NCI-H748 treated with DMSO at 0.1 percent for 48 hours (cell line): Measurements from ENCODE around the gene ADSS1.
"Not testable (repeated sequence)": the region's sequence is repeated elsewhere in the genome, so short reads cannot be mapped to it uniquely, and the experiment has no call there.

Source experiments
- DNase-seq: peaks from one replicate; lab custom pipeline; 2025; lab: John Stamatoyannopoulos, UW

ADSS1 gene

DNA sequence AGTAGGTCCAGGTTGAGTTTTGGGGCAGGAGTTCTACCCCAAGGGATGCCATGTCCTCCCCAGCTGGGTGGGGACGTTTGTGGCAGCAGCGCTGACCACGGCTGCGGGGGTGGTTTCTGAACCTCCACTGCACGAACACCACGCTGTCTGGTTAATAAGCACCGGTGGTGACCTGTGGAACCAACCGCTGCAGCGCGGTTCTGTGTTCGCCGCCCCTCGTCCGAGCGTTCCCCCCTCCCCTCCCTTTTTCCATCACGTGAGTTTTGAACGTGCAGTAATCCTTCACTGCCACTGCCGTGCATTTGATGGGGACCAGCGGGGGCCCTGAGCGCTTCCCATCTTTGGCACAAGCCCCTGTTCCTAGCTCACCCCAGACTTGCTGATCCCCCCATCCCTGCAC lies 6.4 kb upstream of the ADSS1 start:
- no peak for DNase-seq

DNA sequence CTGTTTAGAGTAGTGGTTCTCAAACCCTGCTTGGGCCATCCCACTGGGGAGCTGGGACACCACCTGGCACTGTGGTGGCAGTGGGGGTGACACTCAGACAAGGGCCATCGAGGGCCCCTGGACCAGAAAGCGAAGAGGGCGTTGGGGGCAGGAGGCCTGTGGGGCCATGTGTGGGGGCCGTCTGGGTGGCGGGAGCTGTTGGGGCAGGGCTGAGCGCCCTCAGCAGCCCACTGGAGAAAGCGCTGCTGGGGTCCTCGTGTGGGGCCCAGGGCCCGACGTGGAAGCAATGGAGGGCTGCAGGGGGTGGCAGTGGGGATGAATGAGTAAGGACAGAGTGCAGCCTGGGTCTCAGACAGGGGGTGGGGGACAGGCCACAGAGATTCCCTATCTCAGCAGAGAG lies 5.9 kb upstream of the ADSS1 start:
- no peak for DNase-seq

DNA sequence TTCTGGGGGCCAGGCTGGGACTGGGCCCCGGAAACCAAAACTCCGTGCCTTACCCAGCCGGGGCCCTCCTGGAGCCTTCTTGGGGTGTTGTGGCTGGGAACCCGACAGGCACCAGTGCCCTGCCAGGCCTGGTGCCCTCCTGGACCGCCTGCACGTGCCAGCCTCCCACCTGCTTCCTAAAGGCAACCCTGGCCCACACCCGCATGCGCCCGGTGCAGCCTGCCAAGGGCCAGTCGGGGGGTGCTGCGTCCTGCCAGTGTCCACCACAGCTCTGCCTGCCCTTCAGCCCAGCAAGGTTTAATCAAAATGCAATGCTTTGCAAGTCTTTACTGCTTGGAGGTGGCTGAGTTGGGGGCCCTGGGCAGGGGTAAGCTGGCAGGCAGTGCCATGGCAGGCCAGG lies 5.2 kb upstream of the ADSS1 start:
- DNase-seq: no peak

DNA sequence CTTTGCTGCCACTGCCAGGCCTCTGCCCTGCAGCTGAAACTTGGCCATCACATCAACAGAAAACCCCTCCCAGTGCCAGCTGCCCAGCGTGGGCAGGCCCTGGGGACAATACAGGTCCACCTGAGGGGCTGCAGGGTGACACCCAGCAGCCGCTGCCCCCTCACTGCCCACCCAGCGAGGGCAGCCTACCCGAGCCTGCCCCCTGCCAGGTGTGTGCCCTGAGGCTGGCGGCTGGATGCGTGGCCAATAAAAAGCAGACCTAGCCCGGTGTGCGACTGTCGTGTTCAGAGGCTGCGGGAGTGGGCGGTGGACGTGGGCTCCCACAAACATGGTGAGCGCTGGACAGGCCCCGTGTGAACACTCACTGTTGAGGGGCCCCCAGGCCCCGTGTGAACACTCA lies 4.7 kb upstream of the ADSS1 start:
- DNase-seq: no peak

GRCh38 chr14:104721505-104722431 lies 2.3 kb upstream of the ADSS1 start:
- no peak for DNase-seq

GRCh38 chr14:104722938-104723650 lies 935 bp upstream of the ADSS1 start:
- DNase-seq: no peak

- DNase-seq: peak; percentile 49
These were observed 465 bp downstream of the ADSS1 start for GRCh38 chr14:104724407-104724980.

DNA sequence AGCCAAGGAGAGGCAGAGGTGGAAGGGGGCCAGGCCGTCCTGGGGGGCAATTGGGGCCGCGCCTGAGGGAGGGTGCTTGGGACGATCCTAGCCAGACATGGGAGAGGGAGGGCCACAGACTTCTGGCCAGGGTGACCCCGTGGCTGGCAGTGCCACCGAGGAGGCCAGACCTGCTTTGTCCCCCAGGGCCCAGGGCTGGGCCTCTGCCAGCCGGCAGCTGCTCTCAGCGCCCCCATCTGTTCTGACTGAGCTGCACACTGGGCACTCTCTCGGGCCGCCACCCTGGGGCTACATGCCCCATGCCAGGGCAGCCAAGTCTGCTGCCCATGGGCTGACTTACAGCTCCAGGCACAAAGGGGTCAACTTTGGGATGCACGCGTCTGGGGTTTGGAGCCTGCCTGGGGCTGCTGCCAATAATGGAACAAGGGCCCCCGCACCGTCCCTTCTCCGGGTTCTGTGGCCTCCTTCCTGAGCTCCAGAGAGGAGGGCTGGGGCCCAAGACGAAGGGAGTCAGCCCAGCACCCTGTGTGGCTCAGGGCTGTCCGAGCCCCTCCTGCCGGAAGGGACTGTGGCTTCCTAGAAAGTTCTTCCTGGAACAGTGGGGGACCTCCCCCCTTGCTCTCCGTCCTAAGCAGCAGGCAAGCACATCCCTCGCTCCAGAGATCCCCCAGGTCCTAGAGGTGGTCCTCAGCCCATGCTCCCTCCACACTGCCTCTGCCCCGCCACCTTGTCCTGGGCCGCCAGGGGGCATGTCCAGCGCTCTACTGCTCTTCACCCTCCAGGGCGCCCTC lies 1.1 kb downstream of the ADSS1 start:
- DNase-seq: no peak

- DNase-seq: no peak
These were observed 1.9 kb downstream of the ADSS1 start for GRCh38 chr14:104725772-104726548.

GRCh38 chr14:104726600-104727451 lies 2.8 kb downstream of the ADSS1 start:
- no peak for DNase-seq

GRCh38 chr14:104728631-104729030 lies 4.6 kb downstream of the ADSS1 start:
- no peak for DNase-seq

GRCh38 chr14:104729176-104729834 lies 5.3 kb downstream of the ADSS1 start:
- not testable (repeated sequence) for DNase-seq

DNA sequence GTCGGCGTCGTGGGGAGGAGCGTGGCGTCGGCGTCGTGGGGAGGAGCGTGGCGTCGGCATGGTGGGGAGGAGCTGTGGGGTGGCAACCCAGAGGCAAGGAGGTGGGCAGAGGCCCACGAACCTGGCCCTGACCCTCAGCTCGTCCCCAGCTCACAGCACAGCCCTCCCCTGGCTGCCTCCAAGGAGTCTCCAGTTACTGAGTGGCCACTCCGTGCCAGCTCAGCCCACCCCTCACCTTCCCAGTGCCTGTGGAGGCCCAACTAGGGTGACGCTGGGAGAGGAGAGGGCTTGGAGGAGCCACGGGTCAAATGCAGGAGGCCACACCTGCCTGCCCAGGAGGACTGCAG lies 5.8 kb downstream of the ADSS1 start:
- DNase-seq: no peak

- DNase-seq: no peak
These were observed 6.5 kb downstream of the ADSS1 start for GRCh38 chr14:104730487-104730886.

GRCh38 chr14:104731320-104732294 lies 7.6 kb downstream of the ADSS1 start:
- no peak for DNase-seq

DNA sequence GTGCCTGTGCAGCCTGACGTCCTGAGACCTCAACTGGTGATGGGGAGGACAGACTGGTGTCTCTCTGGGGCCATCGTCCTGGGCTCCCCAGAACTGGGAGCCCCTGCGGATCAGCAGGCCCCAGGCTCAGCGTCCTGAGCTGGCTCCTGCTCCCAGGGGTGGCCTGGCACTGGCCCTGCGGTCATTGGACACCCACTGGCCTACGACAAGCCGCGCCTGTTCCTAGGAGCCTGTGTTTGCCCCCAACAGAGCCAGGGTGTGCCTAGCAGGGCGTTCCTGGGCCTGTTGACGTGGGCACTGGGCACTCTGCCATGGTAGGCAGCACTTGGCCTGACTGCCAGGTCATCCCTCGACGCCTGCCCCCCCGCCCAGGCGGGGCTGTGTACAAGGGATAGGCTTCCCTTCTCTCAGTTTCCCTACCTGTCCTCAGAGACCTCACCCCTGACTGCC lies 8.4 kb downstream of the ADSS1 start:
- DNase-seq: no peak

- no peak for DNase-seq
These were observed 9.1 kb downstream of the ADSS1 start for GRCh38 chr14:104732931-104733681.

- DNase-seq: no peak
These were observed 10.1 kb downstream of the ADSS1 start for GRCh38 chr14:104734051-104734587.
